Psoas muscle (tissue), 8 donors: ENCODE data around the gene TERB1. TPM values are rescaled to one million over a fixed set of nuclear protein-coding genes. Genes with fewer than 3 reads are reported as not detected.
"Not testable (repeated sequence)": the region's sequence is repeated elsewhere in the genome, so short reads cannot be mapped to it uniquely, and the experiment has no call there.

Source experiments
- ATAC-seq, 4 donors: fragments of 200-7000 bp; cut with Tn5 transposase; one replicate each; pipeline ENCODE4 v1.9.1; 2020; ENCODE audit warnings: moderate library complexity in 3 of 4, mild to moderate bottlenecking in 2 of 4
- DNase-seq, 2 donors: peaks; one replicate each; pipeline ENCODE4 v3.0.0-alpha.2; 2020
- H3K27ac ChIP-seq: fragments of 200-600 bp; one replicate; pipeline ENCODE4 v1.8.0; 2022
- H3K27me3 ChIP-seq, 3 donors: fragments of 200-600 bp in 1 of 3; one replicate each; pipeline versions ENCODE4 v1.6.1 to v1.8.0; 2013 to 2022; ENCODE audit warnings: low read length in 2 of 3, mild to moderate bottlenecking in 2 of 3, moderate library complexity in 1 of 3; ENCODE audit not compliant: insufficient read depth in 3 of 3
- H3K36me3 ChIP-seq, 2 donors: fragments of 200-600 bp in 1 of 2; one replicate each; pipeline versions ENCODE4 v1.6.1 to v1.8.0; 2013 to 2022; ENCODE audit warnings: low read depth in 1 of 2, mild to moderate bottlenecking in 1 of 2, moderate library complexity in 1 of 2; ENCODE audit not compliant: insufficient read depth in 1 of 2
- H3K4me1 ChIP-seq: fragments of 200-600 bp; one replicate; pipeline ENCODE4 v1.8.0; 2022
- H3K4me3 ChIP-seq: fragments of 200-600 bp; one replicate; pipeline ENCODE4 v1.8.0; 2022; ENCODE audit warnings: mild to moderate bottlenecking
- H3K9me3 ChIP-seq: fragments of 200-600 bp; one replicate; pipeline ENCODE4 v1.8.0; 2022
- CTCF ChIP-seq: fragments of 200-600 bp; IDR thresholded peaks from one replicate; pipeline ENCODE4 v1.8.0; 2022; ENCODE audit warnings: antibody characterized with exemption
- WGBS, 3 donors: extraction: QIAGEN DNeasy Blood & Tissue Kit; methylation state at CpG; one replicate each; pipeline versions ENCODE4 v1.1.6 to v1.1.7; 2013; 5-methylcytosine and 5-hydroxymethylcytosine counted together
- intact Hi-C, 2 donors: fragments of 100-400 bp; cut with DNase I; formaldehyde crosslinking; loops; one replicate each; pipeline versions ENCODE4 v1.11.0 to v1.14.2; 2022
- polyA plus RNA-seq, 3 donors: library from polyadenylated mRNA; stranded (reverse); fragments of 200-250 nt; gene quantifications; one replicate each; pipeline ENCODE4 v1.2.3, GENCODE V29; 2013
- total RNA-seq, 4 donors: library from RNA; stranded (reverse); fragmentation: NEBNext Ultra II Directional in 2 of 4; extraction: Animal tissue kit (Norgen Biotek cat#: 25700) in 2 of 4; gene quantifications; one replicate each; pipeline versions ENCODE4 v1.2.1 to v1.2.4, GENCODE V29; 2021 to 2023
- donor health status: healthy with polysubstance abuse.
- donor health status: DM: no; HTN: no; CAD: no; lungs with moderate emphysema.
- donor health status: Bipolar disorder and iron deficiency.
- donor health status: healthy.
- donor health status: DM: yes; HTN: yes; CAD: no.
- donor health status: DM: no; HTN: no; CAD: no.
- donor health status: DM: no; HTN: no; CAD: no.
- donor health status: DM: yes; HTN: yes; CAD: no.

The TERB1 gene
- total and polyA plus RNA-seq, 7 donors: 0.26 TPM; not detected in 6

GRCh38 chr16:66798161-66798560 is 3.2 kb downstream of the TERB1 start:
- intact Hi-C loops: no loop called here

GRCh38 chr16:66793984-66794383 is 7.4 kb downstream of the TERB1 start:
- 86 to 93% (median 89%) methylated on average over 6 of the region's 6 CpGs for WGBS, 3 donors
- H3K4me3 ChIP-seq, H3K9me3 ChIP-seq, intact Hi-C loops, H3K27ac ChIP-seq, ATAC-seq, H3K36me3 ChIP-seq, DNase-seq, H3K4me1 ChIP-seq, H3K27me3 ChIP-seq: not testable (repeated sequence)

More at GRCh38 chr16:66798161-66798560, 3.2 kb downstream of the TERB1 start:
- no peaks in the 10 kb centered on the region for H3K9me3 ChIP-seq
- DNase-seq: no peak
- no peaks in the 10 kb centered on the region for H3K4me1 ChIP-seq
- H3K27ac ChIP-seq: no peak overlapping the region
- H3K36me3 ChIP-seq: peaks cover 0 to 20% of the 10 kb centered on the region in 2 donors
- TF ChIP-seq CTCF: no peak
- no peaks in the 10 kb centered on the region for H3K27me3 ChIP-seq
- no peak overlapping the region for H3K4me3 ChIP-seq
- 67 to 74% (median 72%) methylated on average over 2 of the region's 2 CpGs for WGBS, 3 donors
- no peak for ATAC-seq

- 48 to 50% (median 50%) methylated on average over 3 of the region's 3 CpGs for WGBS, 3 donors
- Histone ChIP-seq H3K9me3 (no peaks in the 10 kb centered on the region), H3K27me3 (no peaks in the 10 kb centered on the region), H3K4me3 (no peak overlapping the region), H3K27ac (no peak overlapping the region), H3K36me3 (no peaks in the 10 kb centered on the region), H3K4me1 (no peaks in the 10 kb centered on the region)
- TF ChIP-seq CTCF: no peak
- intact Hi-C loops: no loop called here
- ATAC-seq (no peak), DNase-seq (no peak)
Observed at GRCh38 chr16:66790130-66790733, 11.2 kb downstream of the TERB1 start.

GRCh38 chr16:66787427-66787826 is 14.0 kb downstream of the TERB1 start:
- H3K36me3 ChIP-seq: no peaks in the 10 kb centered on the region
- WGBS, 3 donors: 58 to 91% (median 63%) methylated on average over 2 of the region's 2 CpGs
- no peaks in the 10 kb centered on the region for H3K4me1 ChIP-seq
- no peak for TF ChIP-seq CTCF
- intact Hi-C loops: no loop called here
- no peak overlapping the region for H3K27ac ChIP-seq
- no peak overlapping the region for H3K4me3 ChIP-seq
- ATAC-seq (no peak), DNase-seq (no peak)
- no peaks in the 10 kb centered on the region for H3K27me3 ChIP-seq
- H3K9me3 ChIP-seq: no peaks in the 10 kb centered on the region

GRCh38 chr16:66786551-66786950 is 14.8 kb downstream of the TERB1 start:
- 95% methylated on average over 3 of the region's 3 CpGs for WGBS, 3 donors
- no peaks in the 10 kb centered on the region for H3K27me3 ChIP-seq
- no peak overlapping the region for H3K4me3 ChIP-seq
- intact Hi-C loops: no loop called here
- no peak for TF ChIP-seq CTCF
- H3K36me3 ChIP-seq: no peaks in the 10 kb centered on the region
- no peaks in the 10 kb centered on the region for H3K4me1 ChIP-seq
- H3K27ac ChIP-seq: no peak overlapping the region
- no peaks in the 10 kb centered on the region for H3K9me3 ChIP-seq
- DNase-seq (no peak), ATAC-seq (no peak)
